Activated CD8-positive, alpha-beta memory T cell treated with anti-CD3 and anti-CD28 coated beads, Interleukin-2, amount 50 U/mL, for 4 hours (primary cell): Measurements from ENCODE around the gene CTNNA1.
A peak's percentile ranks its signal among the peaks of the same experiment; 100 is the strongest.
"Not testable (repeated sequence)": the region's sequence is repeated elsewhere in the genome, so short reads cannot be mapped to it uniquely, and the experiment has no call there.

Source experiments
- DNase-seq: peaks from one replicate; pipeline ENCODE4 v3.0.0-alpha.2; 2020

CTNNA1 gene

GRCh38 chr5:138725153-138725817 lies 27.9 kb upstream of the CTNNA1 start:
- DNase-seq, result no peak

- no peak for DNase-seq
Measured at GRCh38 chr5:138725818-138726416, 27.3 kb upstream of the CTNNA1 start.

GRCh38 chr5:138726848-138727247 lies 26.4 kb upstream of the CTNNA1 start:
- DNase-seq, result peak; percentile 23

- DNase-seq, result not testable (repeated sequence)
Measured at GRCh38 chr5:138730496-138730895, 22.7 kb upstream of the CTNNA1 start.

GRCh38 chr5:138732466-138732865 lies 20.8 kb upstream of the CTNNA1 start:
- DNase-seq, result no peak

GRCh38 chr5:138732933-138733332 lies 20.3 kb upstream of the CTNNA1 start:
- DNase-seq, result no peak

GRCh38 chr5:138733509-138733908 lies 19.7 kb upstream of the CTNNA1 start:
- DNase-seq, result no peak

- DNase-seq, result no peak
Measured at GRCh38 chr5:138736293-138736692, 16.9 kb upstream of the CTNNA1 start.

- no peak for DNase-seq
Measured at GRCh38 chr5:138737494-138738265, 15.5 kb upstream of the CTNNA1 start.

GRCh38 chr5:138738399-138738798 lies 14.8 kb upstream of the CTNNA1 start:
- no peak for DNase-seq

GRCh38 chr5:138739938-138740337 lies 13.3 kb upstream of the CTNNA1 start:
- no peak for DNase-seq

- no peak for DNase-seq
Measured at GRCh38 chr5:138743484-138743883, 9.7 kb upstream of the CTNNA1 start.

GRCh38 chr5:138745268-138745667 lies 8.0 kb upstream of the CTNNA1 start:
- DNase-seq, result no peak

- DNase-seq, result no peak
Measured at GRCh38 chr5:138748630-138749081, 4.6 kb upstream of the CTNNA1 start.

- DNase-seq, result not testable (repeated sequence)
Measured at GRCh38 chr5:138751344-138751743, 1.9 kb upstream of the CTNNA1 start.

GRCh38 chr5:138752341-138752950 lies 779 bp upstream of the CTNNA1 start:
- no peak for DNase-seq

GRCh38 chr5:138753794-138754698 lies 821 bp downstream of the CTNNA1 start:
- DNase-seq, result peak; percentile 61

GRCh38 chr5:138754699-138755057 lies 1.5 kb downstream of the CTNNA1 start:
- DNase-seq, result no peak

GRCh38 chr5:138755084-138755748 lies 2.0 kb downstream of the CTNNA1 start:
- no peak for DNase-seq

GRCh38 chr5:138757061-138757776 lies 4.0 kb downstream of the CTNNA1 start:
- DNase-seq, result no peak

GRCh38 chr5:138760448-138761110 lies 7.4 kb downstream of the CTNNA1 start:
- DNase-seq, result no peak
